HCT116 (cell line): Measurements from ENCODE around the gene FLVCR2. TPM values are rescaled to one million over a fixed set of nuclear protein-coding genes. Genes with fewer than 3 reads are reported as not detected.

ENCODE experiments used
- ATAC-seq: fragments of 200-7000 bp; cut with Tn5 transposase; 2 replicates; pipeline ENCODE4 v1.9.1; 2020; ENCODE audit warnings: mild to moderate bottlenecking, moderate library complexity
- BruUV-seq: library from RNA; stranded (reverse); fragments of 400-500 nt; replicated peaks from 2 replicates; lab custom pipeline; 2021; lab: Mats Ljungman, UMichigan
- CTCF ChIA-PET: fragments of 300-600 bp; sonication (Branson Sonifier 250); formaldehyde crosslinking; loops from one replicate; lab custom pipeline; 2021; ENCODE audit warnings: antibody characterized with exemption; lab: Charles Lee
- POLR2A ChIA-PET: fragments of 300-600, 350-600 bp; sonication (Branson Sonifier 250); formaldehyde crosslinking; loops from one replicate; lab custom pipeline; 2021; ENCODE audit warnings: antibody characterized with exemption; lab: Charles Lee
- RAD21 ChIA-PET, 2 experiments: fragments of 300-600 bp; sonication (Branson Sonifier 250); formaldehyde crosslinking; loops; one replicate each; lab custom pipeline; 2023; ENCODE audit warnings: low total read pairs in 2 of 2; ENCODE audit not compliant: uncharacterized antibody in 2 of 2, unreplicated experiment in 2 of 2, low non-redundant PET in 1 of 2; lab: Charles Lee
- DNase-seq: peaks from one replicate; pipeline ENCODE4 v3.0.0-alpha.2; 2010; ENCODE audit warnings: low read depth, low spot score
- H2AFZ ChIP-seq: fragments of 200-600 bp; shearing (Covaris generic), sonication (generic); 2 replicates; pipeline ENCODE4 v1.6.1; 2017; ENCODE audit warnings: low read depth, mixed run types, mixed read lengths, antibody characterized with exemption, low read length; ENCODE audit not compliant: poor library complexity, severe bottlenecking
- H3K27ac ChIP-seq: 2 replicates; pipeline ENCODE4 v1.5.1; 2012; ENCODE audit warnings: low read depth, low read length
- H3K27me3 ChIP-seq: fragments of 200-600 bp; sonication (generic); 2 replicates; pipeline ENCODE4 v1.6.1; 2016; ENCODE audit warnings: mixed run types, low read length, mixed read lengths; ENCODE audit not compliant: insufficient read depth
- H3K36me3 ChIP-seq, 2 experiments: fragments of 200-500 bp in 1 of 2; fragments of 200-600 bp in 1 of 2; sonication (Bioruptor generic) in 1 of 2; sonication (generic) in 1 of 2; 2 replicates each; pipeline versions ENCODE4 v1.5.1 to v1.6.1; 2014 to 2016; ENCODE audit warnings: low read length in 2 of 2, inconsistent platforms in 1 of 2, mixed read lengths in 1 of 2, mixed run types in 1 of 2; ENCODE audit not compliant: insufficient read depth in 2 of 2, control insufficient read depth in 1 of 2
- H3K4me1 ChIP-seq, 2 experiments: fragments of 200-600 bp in 1 of 2; sonication (generic) in 1 of 2; 2 replicates each; pipeline versions ENCODE4 v1.5.1 to v1.6.1; 2012 to 2017; ENCODE audit warnings: low read length in 2 of 2, inconsistent platforms in 1 of 2, mild to moderate bottlenecking in 1 of 2, mixed read lengths in 1 of 2, mixed run types in 1 of 2, moderate library complexity in 1 of 2; ENCODE audit not compliant: insufficient read depth in 2 of 2, control insufficient read depth in 1 of 2
- H3K4me2 ChIP-seq: fragments of 200-600 bp; sonication (generic); 2 replicates; pipeline ENCODE4 v1.6.1; 2017; ENCODE audit warnings: mixed run types, low read length, mixed read lengths
- H3K4me3 ChIP-seq, 2 experiments: fragments of 200-600 bp in 1 of 2; sonication (generic) in 1 of 2; replicated peaks in 1 of 2; 2 replicates each; pipeline ENCODE4 v1.5.1; 2011 to 2016; ENCODE audit warnings: low read length in 2 of 2, control low read depth in 1 of 2, low read depth in 1 of 2, mild to moderate bottlenecking in 1 of 2, mixed read lengths in 1 of 2, mixed run types in 1 of 2
- H3K79me2 ChIP-seq: fragments of 200-600 bp; sonication (generic); 2 replicates; pipeline ENCODE4 v1.6.1; 2017; ENCODE audit warnings: mild to moderate bottlenecking, mixed run types, low read length, moderate library complexity, mixed read lengths; ENCODE audit not compliant: insufficient read depth
- H3K9ac ChIP-seq: fragments of 200-600 bp; sonication (generic); 2 replicates; pipeline ENCODE4 v1.6.1; 2016; ENCODE audit warnings: low read length, mixed read lengths
- H3K9me2 ChIP-seq: fragments of 200-600 bp; sonication (generic), shearing (Covaris generic); 2 replicates; pipeline ENCODE4 v1.6.1; 2017; ENCODE audit warnings: mixed run types, mild to moderate bottlenecking, moderate library complexity; ENCODE audit not compliant: insufficient read depth
- H3K9me3 ChIP-seq, 2 experiments: fragments of 200-500 bp in 1 of 2; fragments of 200-600 bp in 1 of 2; sonication (Bioruptor generic) in 1 of 2; sonication (generic) in 1 of 2; 2 replicates each; pipeline ENCODE4 v1.6.1; 2014 to 2017; ENCODE audit warnings: low read length in 2 of 2, mixed read lengths in 2 of 2, inconsistent platforms in 1 of 2, low read depth in 1 of 2, mild to moderate bottlenecking in 1 of 2, mixed run types in 1 of 2, moderate library complexity in 1 of 2; ENCODE audit not compliant: control insufficient read depth in 1 of 2, insufficient read depth in 1 of 2
- H4K20me1 ChIP-seq: fragments of 200-600 bp; sonication (generic), shearing (Covaris generic); 2 replicates; pipeline ENCODE4 v1.6.1; 2017; ENCODE audit warnings: mixed run types, mild to moderate bottlenecking, moderate library complexity; ENCODE audit not compliant: insufficient read depth
- CBX3 ChIP-seq: IDR thresholded peaks from 2 replicates; pipeline ENCODE4 v1.6.1; 2012; ENCODE audit warnings: low read depth
- CEBPB ChIP-seq: IDR thresholded peaks from 2 replicates; pipeline ENCODE4 v1.6.1; 2012; ENCODE audit warnings: low read depth
- EGR1 ChIP-seq: IDR thresholded peaks from 2 replicates; pipeline ENCODE4 v1.6.1; 2012; ENCODE audit warnings: low read depth
- EZH2 ChIP-seq: fragments of 200-600 bp; sonication (generic); IDR thresholded peaks from 2 replicates; pipeline ENCODE4 v1.6.1; 2017; ENCODE audit warnings: antibody characterized with exemption, mixed run types
- FOSL1 ChIP-seq: IDR thresholded peaks from 2 replicates; pipeline ENCODE4 v1.6.1; 2012; ENCODE audit warnings: low read depth
- JUND ChIP-seq: IDR thresholded peaks from 2 replicates; pipeline ENCODE4 v1.6.1; 2012
- POLR2A ChIP-seq: IDR thresholded peaks from 2 replicates; pipeline ENCODE4 v1.7.0; 2011; ENCODE audit warnings: borderline replicate concordance; ENCODE audit not compliant: insufficient read depth, insufficient read length; ENCODE audit errors: extremely low read depth
- POLR2AphosphoS5 ChIP-seq: IDR thresholded peaks from 2 replicates; pipeline ENCODE4 v1.6.1; 2011; ENCODE audit warnings: mild to moderate bottlenecking, low read depth, low read length, moderate library complexity
- RAD21 ChIP-seq: IDR thresholded peaks from 2 replicates; pipeline ENCODE4 v1.6.1; 2012; ENCODE audit warnings: low read depth, mild to moderate bottlenecking
- SIN3A ChIP-seq: IDR thresholded peaks from 2 replicates; pipeline ENCODE4 v1.6.1; 2012; ENCODE audit warnings: low read depth
- SP1 ChIP-seq: IDR thresholded peaks from 2 replicates; pipeline ENCODE4 v1.6.1; 2012; ENCODE audit warnings: low read depth
- TCF7L2 ChIP-seq: IDR thresholded peaks from 2 replicates; pipeline ENCODE4 v1.7.0; 2011; ENCODE audit warnings: borderline replicate concordance, inconsistent platforms; ENCODE audit not compliant: insufficient read depth, insufficient read length; ENCODE audit errors: extremely low read depth
- ZBTB33 ChIP-seq: IDR thresholded peaks from 2 replicates; pipeline ENCODE4 v1.6.1; 2011; ENCODE audit warnings: mild to moderate bottlenecking, low read length, moderate library complexity; ENCODE audit not compliant: insufficient replicate concordance; ENCODE audit errors: extremely low read depth
- intact Hi-C: fragments of 100-400 bp; cut with micrococcal nuclease; formaldehyde crosslinking; loops from 2 replicates; pipeline ENCODE4 v1.10.0; 2022
- total RNA-seq: library from RNA; stranded (reverse); gene quantifications from one replicate; pipeline ENCODE4 v1.2.1, GENCODE V29; 2021; ENCODE audit not compliant: unreplicated experiment
- TF ChIP-seq, protein P1 (sequence below): IDR thresholded peaks from 2 replicates; pipeline ENCODE4 v1.6.1; 2012; ENCODE audit warnings: low read depth

FLVCR2 gene
- total RNA-seq, 1 experiment from 2014 or later, result 0.84 TPM

GRCh38 chr14:75614179-75614578 is 35.8 kb downstream of the FLVCR2 start:
- Histone ChIP-seq H3K27ac (no peak overlapping the region), H3K4me3 (no peak overlapping the region), H3K36me3 (no peaks in the 10 kb centered on the region), H3K9me3 (no peaks in the 10 kb centered on the region)
- RAD21 ChIA-PET, result no interaction called here
- intact Hi-C loops, result no loop called here
- CTCF ChIA-PET, result no interaction called here
- TF ChIP-seq JUND (no peak), SIN3A (no peak), CBX3 (no peak), ZBTB33 (no peak), EGR1 (no peak), EZH2 (no peak), RAD21 (no peak), POLR2AphosphoS5 (no peak)
- TF ChIP-seq, all 23 proteins: peak for 0
- no peaks in the 10 kb centered on the region; a peak in 1 of 4 replicates for H3K4me1 ChIP-seq
- no TSS peak for BruUV-seq
- no peak overlapping the region for H3K4me2 ChIP-seq
- H3K79me2 ChIP-seq, result no peaks in the 10 kb centered on the region
- no peak for ATAC-seq
- no peak overlapping the region for H3K9ac ChIP-seq
- H2AFZ ChIP-seq, result no peak overlapping the region
- no peaks in the 10 kb centered on the region for H3K9me2 ChIP-seq
- no peaks in the 10 kb centered on the region for H4K20me1 ChIP-seq
- POLR2A ChIA-PET, result no interaction called here
- no peak for DNase-seq
- no peaks in the 10 kb centered on the region for H3K27me3 ChIP-seq

DNA sequence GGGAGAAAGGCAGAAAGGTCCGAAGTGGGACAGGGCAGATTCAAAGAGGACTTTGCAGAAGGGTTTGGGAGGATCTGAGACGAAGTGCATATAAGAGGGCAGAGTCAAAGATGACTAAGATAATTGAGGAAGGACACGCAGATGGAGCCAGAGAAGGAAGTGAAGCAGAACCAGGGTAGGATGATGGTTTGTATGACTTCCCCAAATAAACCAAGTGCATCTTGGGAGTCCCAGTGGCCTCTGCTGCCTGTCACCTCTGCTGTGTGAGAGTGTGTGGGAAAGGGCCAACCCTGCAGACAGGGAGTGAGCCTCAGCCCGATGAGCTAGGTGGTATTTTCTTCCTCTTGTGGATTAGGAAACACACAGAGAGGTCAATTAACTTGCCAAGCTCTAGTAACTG is 36.8 kb downstream of the FLVCR2 start:
- Histone ChIP-seq H3K27ac (no peak overlapping the region), H4K20me1 (no peaks in the 10 kb centered on the region), H3K4me3 (no peak overlapping the region), H3K4me2 (no peak overlapping the region), H3K79me2 (no peaks in the 10 kb centered on the region), H2AFZ (no peak overlapping the region), H3K4me1 (no peaks in the 10 kb centered on the region), H3K9ac (no peak overlapping the region), H3K27me3 (no peaks in the 10 kb centered on the region), H3K9me3 (no peaks in the 10 kb centered on the region), H3K36me3 (no peaks in the 10 kb centered on the region), H3K9me2 (no peaks in the 10 kb centered on the region)
- RAD21 ChIA-PET, result no interaction called here
- ATAC-seq (no peak), DNase-seq (no peak)
- intact Hi-C loops, result no loop called here
- no peak for TF ChIP-seq RAD21
- no peak for TF ChIP-seq SIN3A
- TF ChIP-seq CEBPB, result no peak
- TF ChIP-seq, protein P1, sequence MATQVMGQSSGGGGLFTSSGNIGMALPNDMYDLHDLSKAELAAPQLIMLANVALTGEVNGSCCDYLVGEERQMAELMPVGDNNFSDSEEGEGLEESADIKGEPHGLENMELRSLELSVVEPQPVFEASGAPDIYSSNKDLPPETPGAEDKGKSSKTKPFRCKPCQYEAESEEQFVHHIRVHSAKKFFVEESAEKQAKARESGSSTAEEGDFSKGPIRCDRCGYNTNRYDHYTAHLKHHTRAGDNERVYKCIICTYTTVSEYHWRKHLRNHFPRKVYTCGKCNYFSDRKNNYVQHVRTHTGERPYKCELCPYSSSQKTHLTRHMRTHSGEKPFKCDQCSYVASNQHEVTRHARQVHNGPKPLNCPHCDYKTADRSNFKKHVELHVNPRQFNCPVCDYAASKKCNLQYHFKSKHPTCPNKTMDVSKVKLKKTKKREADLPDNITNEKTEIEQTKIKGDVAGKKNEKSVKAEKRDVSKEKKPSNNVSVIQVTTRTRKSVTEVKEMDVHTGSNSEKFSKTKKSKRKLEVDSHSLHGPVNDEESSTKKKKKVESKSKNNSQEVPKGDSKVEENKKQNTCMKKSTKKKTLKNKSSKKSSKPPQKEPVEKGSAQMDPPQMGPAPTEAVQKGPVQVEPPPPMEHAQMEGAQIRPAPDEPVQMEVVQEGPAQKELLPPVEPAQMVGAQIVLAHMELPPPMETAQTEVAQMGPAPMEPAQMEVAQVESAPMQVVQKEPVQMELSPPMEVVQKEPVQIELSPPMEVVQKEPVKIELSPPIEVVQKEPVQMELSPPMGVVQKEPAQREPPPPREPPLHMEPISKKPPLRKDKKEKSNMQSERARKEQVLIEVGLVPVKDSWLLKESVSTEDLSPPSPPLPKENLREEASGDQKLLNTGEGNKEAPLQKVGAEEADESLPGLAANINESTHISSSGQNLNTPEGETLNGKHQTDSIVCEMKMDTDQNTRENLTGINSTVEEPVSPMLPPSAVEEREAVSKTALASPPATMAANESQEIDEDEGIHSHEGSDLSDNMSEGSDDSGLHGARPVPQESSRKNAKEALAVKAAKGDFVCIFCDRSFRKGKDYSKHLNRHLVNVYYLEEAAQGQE, result no peak
- no peak for TF ChIP-seq EZH2
- no peak for TF ChIP-seq CBX3
- TF ChIP-seq POLR2AphosphoS5, result no peak
- TF ChIP-seq TCF7L2, result no peak
- no peak for TF ChIP-seq FOSL1
- no peak for TF ChIP-seq POLR2A
- TF ChIP-seq JUND, result no peak
- TF ChIP-seq EGR1, result no peak
- no peak for TF ChIP-seq SP1
- CTCF ChIA-PET, result no interaction called here
- POLR2A ChIA-PET, result no interaction called here
- BruUV-seq, result no TSS peak
